ENCODE data around the gene GOT2. TPM values are rescaled to one million over a fixed set of nuclear protein-coding genes. Genes with fewer than 3 reads are reported as not detected.

The GOT2 gene
- total and polyA plus RNA-seq, 12 donors, result 154 to 658 (median 544) TPM

DNA sequence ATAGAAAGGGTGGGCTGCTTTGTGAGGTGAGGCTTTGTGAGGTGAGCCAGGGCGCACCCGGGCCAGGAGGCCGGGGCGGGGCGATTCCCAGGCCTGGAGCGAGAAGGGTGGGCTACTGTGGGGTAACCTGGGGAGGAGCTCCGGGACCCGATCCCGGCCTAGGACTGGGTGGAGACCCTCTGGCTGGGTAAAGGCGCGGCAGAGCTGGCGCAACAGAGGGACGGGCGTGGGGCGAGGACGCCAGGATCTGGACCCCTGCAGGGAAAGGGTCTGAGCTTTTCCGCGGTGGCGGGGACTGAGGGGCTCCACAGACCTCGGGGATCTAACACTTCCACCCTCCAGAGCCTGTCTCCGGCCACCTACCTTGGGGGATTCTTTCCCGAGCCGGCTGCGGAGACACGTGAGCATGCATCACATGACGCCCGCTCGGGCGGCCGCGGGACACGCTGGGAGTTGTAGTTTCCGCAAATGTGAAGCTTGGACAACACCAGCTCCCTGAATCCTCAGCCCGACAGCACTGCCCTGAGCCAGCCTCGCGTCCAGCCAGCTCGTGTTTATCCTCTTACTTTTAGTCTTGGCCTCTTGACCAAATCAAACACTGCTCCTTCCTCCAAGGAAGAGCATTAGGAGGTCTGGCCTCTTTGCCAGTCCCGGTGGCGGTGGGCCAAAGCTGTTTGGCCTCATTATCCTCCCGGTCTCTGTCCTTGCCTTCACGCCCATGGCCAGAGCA, 49.6 kb downstream of the GOT2 start, which contains the start of gene SLC38A7:
SLC38A7 (minus strand) TSS at position 417 of the 730 bp plus-strand sequence. CDS start 4,644 bp downstream, outside the sequence.
- DNase-seq (peak; percentile 89 to 90), ATAC-seq (peak; percentile 89 to 96 (median 94))
- peaks cover 0 to 21% (median 5%) of the 10 kb centered on the region in 9 donors for H3K36me3 ChIP-seq
- H3K4me1 ChIP-seq, result peaks cover 3 to 37% (median 25%) of the 10 kb centered on the region in 9 donors
- peak within 1 kb of the TSS; percentile 71 to 94 (median 84) for H3K4me3 ChIP-seq
- no peaks in the 10 kb centered on the region for H3K27me3 ChIP-seq
- intact Hi-C loops (cut with DNase I), result loop anchor here in 8 of 10 donors (1.0 to 10.0 kb wide), 6 partner anchors 48 to 68 kb away; partner anchors contain the start of gene GOT2 (in 7 of the 8)
- WGBS, 2 donors, result 3 to 4% methylated on average over 41 of the region's 41 CpGs
- H3K27ac ChIP-seq, result peak within 1 kb of the TSS; percentile 42 to 94 (median 90)
- no peaks in the 10 kb centered on the region for H3K9me3 ChIP-seq
- TF ChIP-seq, protein P1, sequence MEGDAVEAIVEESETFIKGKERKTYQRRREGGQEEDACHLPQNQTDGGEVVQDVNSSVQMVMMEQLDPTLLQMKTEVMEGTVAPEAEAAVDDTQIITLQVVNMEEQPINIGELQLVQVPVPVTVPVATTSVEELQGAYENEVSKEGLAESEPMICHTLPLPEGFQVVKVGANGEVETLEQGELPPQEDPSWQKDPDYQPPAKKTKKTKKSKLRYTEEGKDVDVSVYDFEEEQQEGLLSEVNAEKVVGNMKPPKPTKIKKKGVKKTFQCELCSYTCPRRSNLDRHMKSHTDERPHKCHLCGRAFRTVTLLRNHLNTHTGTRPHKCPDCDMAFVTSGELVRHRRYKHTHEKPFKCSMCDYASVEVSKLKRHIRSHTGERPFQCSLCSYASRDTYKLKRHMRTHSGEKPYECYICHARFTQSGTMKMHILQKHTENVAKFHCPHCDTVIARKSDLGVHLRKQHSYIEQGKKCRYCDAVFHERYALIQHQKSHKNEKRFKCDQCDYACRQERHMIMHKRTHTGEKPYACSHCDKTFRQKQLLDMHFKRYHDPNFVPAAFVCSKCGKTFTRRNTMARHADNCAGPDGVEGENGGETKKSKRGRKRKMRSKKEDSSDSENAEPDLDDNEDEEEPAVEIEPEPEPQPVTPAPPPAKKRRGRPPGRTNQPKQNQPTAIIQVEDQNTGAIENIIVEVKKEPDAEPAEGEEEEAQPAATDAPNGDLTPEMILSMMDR (IDR thresholded peaks at IDR 0.05), result no peak

DNA sequence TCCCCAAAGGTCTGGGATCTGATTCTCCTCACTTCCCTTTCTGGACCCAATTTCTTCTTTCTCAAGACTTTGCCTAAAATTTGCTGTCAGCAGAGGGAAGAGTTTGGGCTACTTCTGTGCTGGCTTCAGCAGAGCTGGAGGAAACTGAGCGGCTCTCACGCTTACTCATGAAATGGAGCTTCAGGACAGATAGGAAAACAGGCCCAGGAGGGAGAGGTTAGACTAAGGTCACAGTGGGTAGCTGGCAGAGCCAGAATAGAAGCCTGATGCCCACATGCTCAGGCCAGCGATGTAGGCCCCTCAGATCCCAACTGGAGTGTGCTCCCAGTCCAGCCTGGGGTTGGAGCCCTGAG, 50.1 kb downstream of the GOT2 start:
- intact Hi-C loops (cut with DNase I), result loop anchor here in 8 of 10 donors (1.0 to 10.0 kb wide), 6 partner anchors 48 to 68 kb away; partner anchors contain the start of gene GOT2 (in 7 of the 8)
- Histone ChIP-seq H3K27ac (peak overlapping the region; percentile 42 to 94 (median 90)), H3K4me1 (peaks cover 3 to 40% (median 25%) of the 10 kb centered on the region in 9 donors), H3K27me3 (no peaks in the 10 kb centered on the region), H3K4me3 (peak overlapping the region; percentile 71 to 94 (median 84)), H3K9me3 (no peaks in the 10 kb centered on the region), H3K36me3 (peaks cover 0 to 26% (median 6%) of the 10 kb centered on the region in 9 donors)
- no peak for DNase-seq
- TF ChIP-seq, protein P1 (IDR thresholded peaks at IDR 0.05), result no peak
- 2 to 5% methylated on average over 3 of the region's 3 CpGs for WGBS, 2 donors
- ATAC-seq, result peak; percentile 66 to 81 (median 69)

DNA sequence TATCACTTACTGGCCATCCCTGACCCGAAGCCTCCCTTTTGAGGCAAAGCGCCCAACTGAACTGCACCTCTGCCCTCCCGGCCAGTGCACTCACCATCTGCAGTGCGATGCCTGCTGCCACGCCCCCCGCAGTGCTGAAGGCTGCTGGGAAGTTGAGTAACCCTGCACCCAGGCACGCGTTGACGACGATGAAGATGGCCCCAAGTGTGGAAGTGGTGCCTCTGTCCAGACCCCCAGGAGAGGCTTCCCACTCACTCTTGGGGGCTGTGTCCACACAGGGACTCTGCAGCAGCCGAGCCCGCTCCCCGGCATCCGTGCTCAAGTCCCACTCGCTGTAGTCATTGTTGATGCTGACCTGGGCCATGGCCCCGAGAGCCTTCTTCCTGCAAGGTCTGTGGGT, 54.4 kb downstream of the GOT2 start:
- WGBS, 2 donors, result 91 to 97% methylated on average over 16 of the region's 16 CpGs
- ATAC-seq, result no peak
- TF ChIP-seq, protein P1 (IDR thresholded peaks at IDR 0.05), result no peak
- intact Hi-C loops (cut with DNase I), result loop anchor here in 9 of 10 donors (2.0 to 10.0 kb wide), 6 partner anchors 53 to 78 kb away; partner anchors contain the start of gene GOT2 (in 6 of the 9)
- no peaks in the 10 kb centered on the region for H3K9me3 ChIP-seq
- H3K27me3 ChIP-seq, result no peaks in the 10 kb centered on the region
- H3K27ac ChIP-seq, result no peak overlapping the region
- DNase-seq, result no peak
- no peak overlapping the region for H3K4me3 ChIP-seq
- H3K36me3 ChIP-seq, result peaks cover 0 to 67% (median 26%) of the 10 kb centered on the region in 9 donors
- H3K4me1 ChIP-seq, result peaks cover 3 to 42% (median 22%) of the 10 kb centered on the region in 9 donors

DNA sequence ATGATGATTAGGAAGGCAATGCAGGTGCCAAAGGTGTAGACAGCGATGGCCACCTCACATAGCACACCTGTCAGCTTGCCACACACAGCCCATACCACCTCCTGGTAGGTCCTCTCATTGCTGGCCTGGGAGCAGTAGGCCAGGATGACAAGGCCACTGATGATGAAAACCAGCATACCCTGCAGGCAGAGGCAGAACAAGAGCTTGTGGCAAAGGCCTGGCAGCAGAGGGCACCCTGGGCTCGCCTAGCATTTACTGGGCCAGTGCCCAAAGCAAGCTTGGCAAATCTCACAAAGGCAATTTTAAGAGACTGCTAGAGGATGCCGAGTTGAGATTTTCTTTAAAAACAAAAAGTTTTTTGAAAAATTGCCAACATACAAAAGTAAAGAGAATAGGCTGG, 55.4 kb downstream of the GOT2 start:
- intact Hi-C loops (cut with DNase I), result loop anchor here in 9 of 10 donors (1.0 to 5.0 kb wide), 5 partner anchors 74 to 79 kb away; no protein-coding TSS in a partner anchor
- no peaks in the 10 kb centered on the region for H3K27me3 ChIP-seq
- DNase-seq, result peak; percentile 46 to 52
- no peaks in the 10 kb centered on the region for H3K9me3 ChIP-seq
- 48 to 61% methylated on average over 3 of the region's 3 CpGs for WGBS, 2 donors
- H3K36me3 ChIP-seq, result peaks cover 0 to 77% (median 30%) of the 10 kb centered on the region in 9 donors
- peak overlapping the region in 1 of 10 donors; percentile 2 for H3K27ac ChIP-seq
- TF ChIP-seq, protein P1 (IDR thresholded peaks at IDR 0.05), result peak; percentile 14 to 69 (median 46)
- no peak overlapping the region for H3K4me3 ChIP-seq
- H3K4me1 ChIP-seq, result peaks cover 2 to 35% (median 16%) of the 10 kb centered on the region in 9 donors
- peak in 7 of 8 donors; percentile 67 to 82 (median 74) for ATAC-seq
